Tibial artery (tissue), 4 donors: ENCODE results near the gene LY9.

ENCODE experiments used
- DNase-seq, 2 donors: peaks; one replicate each; pipeline ENCODE4 v3.0.0-alpha.2; 2019
- H3K27ac ChIP-seq, 2 donors: fragments of 200-600 bp; sonication (generic) in 1 of 2; 1 replicate in 1 of 2; 2 replicates in 1 of 2; pipeline ENCODE4 v1.5.1; 2018 to 2019; ENCODE audit warnings: mild to moderate bottlenecking in 1 of 2
- H3K27me3 ChIP-seq, 2 donors: fragments of 200-600 bp; sonication (generic) in 1 of 2; one replicate each; pipeline versions ENCODE4 v1.5.1 to v1.6.0; 2016 to 2019
- H3K36me3 ChIP-seq, 3 donors: fragments of 200-600 bp; sonication (generic) in 2 of 3; one replicate each; pipeline ENCODE4 v1.5.1; 2016 to 2019; ENCODE audit warnings: mild to moderate bottlenecking in 2 of 3
- H3K4me1 ChIP-seq, 4 donors: fragments of 200-600 bp; sonication (generic) in 2 of 4; 1 replicate in 3 of 4; 2 replicates in 1 of 4; pipeline ENCODE4 v1.5.1; 2016 to 2019
- H3K4me3 ChIP-seq, 2 donors: fragments of 200-600 bp; sonication (generic) in 1 of 2; 1 replicate in 1 of 2; 2 replicates in 1 of 2; pipeline ENCODE4 v1.5.1; 2018 to 2019; ENCODE audit warnings: mild to moderate bottlenecking in 2 of 2
- H3K9me3 ChIP-seq, 3 donors: fragments of 200-600 bp; sonication (generic) in 1 of 3; one replicate each; pipeline ENCODE4 v1.5.1; 2016 to 2019
- CTCF ChIP-seq, 2 experiments: fragments of 200-600 bp in 1 of 2; fragments of 450-650 bp in 1 of 2; IDR thresholded peaks; one replicate each; pipeline ENCODE4 v1.5.1; 2017 to 2019; ENCODE audit warnings: antibody characterized with exemption in 2 of 2, mild to moderate bottlenecking in 1 of 2, moderate library complexity in 1 of 2
- intact Hi-C: fragments of 100-400 bp; cut with DNase I; formaldehyde crosslinking; loops from one replicate; pipeline ENCODE4 v1.15.0; 2023; ENCODE audit warnings: low total_unique reads

The LY9 gene

GRCh38 chr1:160876311-160876710 is 80.3 kb downstream of the LY9 start:
- Histone ChIP-seq H3K27ac (no peak overlapping the region), H3K9me3 (no peaks in the 10 kb centered on the region), H3K4me3 (no peak overlapping the region), H3K4me1 (no peaks in the 10 kb centered on the region), H3K27me3 (no peaks in the 10 kb centered on the region), H3K36me3 (no peaks in the 10 kb centered on the region)
- intact Hi-C loops, result no loop called here
- no peak for DNase-seq
- TF ChIP-seq CTCF (IDR thresholded peaks at IDR 0.05), result no peak

DNA sequence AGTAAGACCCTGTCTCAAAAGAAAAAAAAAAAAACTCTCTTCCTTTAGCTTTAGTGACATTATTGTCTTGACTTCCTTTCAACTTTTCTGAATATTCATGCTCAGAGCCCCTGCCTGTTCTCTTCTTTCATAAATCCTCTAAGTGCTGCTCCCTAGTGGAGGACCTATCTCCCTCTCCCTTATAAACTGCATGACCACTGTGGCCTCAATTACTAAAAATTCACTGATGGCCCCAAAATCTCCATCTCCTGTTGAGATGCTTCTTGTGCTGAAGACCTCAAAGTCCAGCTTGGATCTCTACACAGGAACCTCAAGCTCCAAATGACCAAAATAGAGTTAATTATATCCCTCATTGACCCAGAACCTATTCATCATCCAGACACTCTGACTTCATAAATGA is 81.2 kb downstream of the LY9 start:
- H3K27me3 ChIP-seq, result no peaks in the 10 kb centered on the region
- H3K4me3 ChIP-seq, result no peak overlapping the region
- no peaks in the 10 kb centered on the region for H3K36me3 ChIP-seq
- no peak overlapping the region for H3K27ac ChIP-seq
- TF ChIP-seq CTCF (IDR thresholded peaks at IDR 0.05), result no peak
- no peaks in the 10 kb centered on the region for H3K9me3 ChIP-seq
- no peak for DNase-seq
- no peaks in the 10 kb centered on the region for H3K4me1 ChIP-seq
- intact Hi-C loops, result no loop called here
